Kidney glomerular epithelial cell (primary cell): ENCODE data around the gene CHIC2.
A peak's percentile ranks its signal among the peaks of the same experiment; 100 is the strongest.
"Not testable (repeated sequence)": the region's sequence is repeated elsewhere in the genome, so short reads cannot be mapped to it uniquely, and the experiment has no call there.

Experiments used
- DNase-seq: peaks from one replicate; lab custom pipeline; 2025; lab: John Stamatoyannopoulos, UW

Gene CHIC2

GRCh38 chr4:54061067-54061466 is 3.3 kb downstream of the CHIC2 start:
- no peak for DNase-seq

- DNase-seq, result no peak
These were observed 4.3 kb downstream of the CHIC2 start for GRCh38 chr4:54060116-54060515.

DNA sequence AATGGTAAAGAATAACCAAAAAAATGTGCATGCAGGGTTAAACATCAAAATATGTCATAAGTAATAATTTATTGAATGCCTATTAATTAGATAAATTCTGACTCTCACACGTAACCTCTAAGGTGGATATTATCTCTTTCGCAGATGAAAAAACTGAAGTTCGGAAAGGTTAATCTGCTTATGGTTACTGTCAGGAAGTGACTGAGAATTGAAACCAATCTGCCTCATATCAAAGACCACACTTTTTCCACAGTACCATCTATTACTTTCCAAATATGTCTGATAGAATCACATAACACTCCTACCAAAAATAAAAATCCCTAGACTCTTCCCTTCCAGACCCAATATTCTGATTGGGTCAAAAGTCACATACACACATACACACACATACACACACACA is 6.2 kb downstream of the CHIC2 start:
- DNase-seq, result no peak

GRCh38 chr4:54056360-54056759 is 8.0 kb downstream of the CHIC2 start:
- no peak for DNase-seq

- DNase-seq, result no peak
These were observed 8.9 kb downstream of the CHIC2 start for GRCh38 chr4:54055494-54055893.

DNA sequence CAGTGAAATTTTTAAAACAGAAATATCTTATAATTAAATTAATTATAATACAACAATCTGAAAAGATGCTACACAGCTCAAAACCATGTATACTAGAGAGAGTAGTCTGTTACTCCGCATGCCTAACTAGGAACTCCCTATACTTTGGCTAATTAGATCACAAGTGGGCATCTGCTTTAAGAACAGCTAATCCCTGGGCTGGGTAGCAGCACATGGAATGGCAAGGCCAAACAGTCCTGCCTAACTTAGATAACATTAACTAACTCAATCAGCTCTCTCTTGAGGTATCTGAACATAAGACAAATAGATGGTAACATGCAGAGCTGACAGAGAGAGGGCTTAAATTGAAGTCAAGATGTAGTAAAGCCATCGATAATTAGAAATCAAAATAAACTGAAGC is 9.9 kb downstream of the CHIC2 start:
- no peak for DNase-seq

- DNase-seq, result not testable (repeated sequence)
These were observed 11.1 kb downstream of the CHIC2 start for GRCh38 chr4:54053322-54053721.

- DNase-seq, result peak; percentile 72
These were observed 14.0 kb downstream of the CHIC2 start for GRCh38 chr4:54050214-54050904.

- DNase-seq, result not testable (repeated sequence)
These were observed 20.8 kb downstream of the CHIC2 start for GRCh38 chr4:54043630-54044029.

GRCh38 chr4:54041933-54042332 is 22.5 kb downstream of the CHIC2 start:
- no peak for DNase-seq

- DNase-seq, result no peak
These were observed 23.3 kb downstream of the CHIC2 start for GRCh38 chr4:54041100-54041499.

- DNase-seq, result no peak
These were observed 26.3 kb downstream of the CHIC2 start for GRCh38 chr4:54038056-54038455.

DNA sequence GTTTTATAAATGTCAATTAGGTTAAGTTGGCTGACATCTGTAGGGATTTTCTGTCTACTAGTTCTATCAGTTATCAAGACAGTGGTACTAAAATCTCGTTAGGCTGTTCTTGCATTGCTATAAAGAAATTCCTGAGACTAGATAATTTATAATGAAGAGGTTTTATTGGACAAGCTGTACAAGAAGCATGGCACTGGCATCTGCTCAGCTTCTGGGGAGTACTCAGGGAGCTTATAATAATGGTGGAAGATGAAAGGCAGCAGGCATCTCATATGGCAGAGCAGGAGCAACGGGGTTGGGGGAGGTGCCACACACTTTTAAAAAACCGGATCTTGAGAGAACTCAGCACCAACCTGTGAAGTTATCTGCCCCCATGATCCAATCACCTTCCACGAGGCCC is 28.2 kb downstream of the CHIC2 start:
- DNase-seq, result no peak

DNA sequence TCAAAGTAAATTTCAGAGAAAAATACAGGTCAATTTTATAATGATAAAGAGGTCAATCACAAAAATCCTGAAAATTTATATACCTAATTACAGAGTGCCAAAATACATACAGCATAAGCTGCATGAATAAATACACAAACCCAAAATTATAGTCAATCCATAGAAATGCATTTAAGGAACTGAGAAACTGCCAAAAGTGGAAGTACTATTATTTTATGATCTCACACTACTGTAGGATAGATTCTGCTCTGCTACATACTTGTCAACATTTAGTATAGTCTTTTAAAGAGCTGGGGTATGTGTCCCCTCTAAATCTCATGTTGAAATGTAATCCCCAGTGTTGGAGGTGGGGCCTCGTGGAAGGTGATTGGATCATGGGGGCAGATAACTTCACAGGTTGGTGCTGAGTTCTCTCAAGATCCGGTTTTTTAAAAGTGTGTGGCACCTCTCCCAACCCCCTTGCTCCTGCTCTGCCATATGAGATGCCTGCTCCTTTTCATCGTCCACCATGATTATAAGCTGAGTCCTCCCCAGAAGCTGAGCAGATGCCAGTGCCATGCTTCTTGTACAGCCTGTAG is 31.8 kb downstream of the CHIC2 start:
- DNase-seq, result no peak

GRCh38 chr4:54027311-54027710 is 37.1 kb downstream of the CHIC2 start:
- DNase-seq, result no peak

DNA sequence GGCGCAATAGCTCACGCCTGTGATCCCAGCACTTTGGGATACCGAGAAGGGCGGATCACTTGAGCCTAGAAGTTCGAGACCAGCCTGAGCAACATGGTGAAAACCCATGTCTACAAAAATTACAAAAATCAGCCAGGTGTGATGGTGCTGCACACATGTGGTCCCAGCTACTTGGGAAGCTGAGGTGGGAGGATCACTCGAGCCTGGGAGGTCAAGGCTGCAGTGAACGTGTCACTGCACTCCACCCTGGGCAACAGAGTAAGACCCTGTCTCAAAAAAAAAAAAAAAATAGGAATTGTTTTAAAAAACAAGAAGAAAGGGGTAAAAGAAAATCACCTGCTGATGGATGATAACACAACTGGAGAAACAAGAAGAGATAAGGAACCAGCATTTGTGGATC is 38.8 kb downstream of the CHIC2 start:
- no peak for DNase-seq

DNA sequence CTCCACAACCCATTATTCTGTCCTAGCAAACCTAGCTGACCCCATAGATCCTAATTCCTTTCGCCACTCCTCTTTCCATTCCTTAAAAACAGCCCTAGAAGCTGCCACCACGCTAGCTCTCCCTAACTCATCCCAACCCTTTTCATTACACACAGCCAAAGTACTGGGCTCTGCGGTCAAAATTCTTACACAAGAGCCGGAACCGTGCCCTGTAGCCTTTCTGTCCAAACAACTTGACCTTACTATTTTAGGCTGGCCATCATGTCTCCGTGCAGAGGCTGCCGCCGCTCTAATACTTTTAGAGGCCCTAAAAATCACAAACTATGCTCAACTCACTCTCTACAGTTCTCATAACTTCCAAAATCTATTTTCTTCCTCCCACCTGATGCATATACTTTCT is 41.4 kb downstream of the CHIC2 start:
- not testable (repeated sequence) for DNase-seq

GRCh38 chr4:54017974-54018373 is 46.4 kb downstream of the CHIC2 start:
- DNase-seq, result no peak

DNA sequence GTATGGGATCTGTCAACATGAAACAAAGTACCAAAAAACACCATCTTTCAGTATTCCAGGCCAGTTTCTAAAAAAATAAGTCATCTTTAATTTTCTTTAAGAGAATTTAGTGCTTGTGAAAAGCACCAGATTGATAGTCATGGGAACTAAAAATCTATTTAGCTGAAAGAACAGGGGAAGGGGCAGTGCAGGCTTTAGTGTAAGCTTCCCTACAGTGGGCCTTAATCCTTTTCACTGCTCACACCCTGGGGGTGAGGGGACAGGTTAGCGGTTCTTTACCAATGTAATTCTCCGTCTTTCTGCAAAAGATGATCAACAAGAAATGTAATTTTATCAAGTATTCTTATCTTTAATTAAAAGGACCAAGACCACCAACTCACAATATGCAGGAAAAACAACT is 47.1 kb downstream of the CHIC2 start:
- DNase-seq, result no peak

GRCh38 chr4:54016504-54016903 is 47.9 kb downstream of the CHIC2 start:
- DNase-seq, result no peak

DNA sequence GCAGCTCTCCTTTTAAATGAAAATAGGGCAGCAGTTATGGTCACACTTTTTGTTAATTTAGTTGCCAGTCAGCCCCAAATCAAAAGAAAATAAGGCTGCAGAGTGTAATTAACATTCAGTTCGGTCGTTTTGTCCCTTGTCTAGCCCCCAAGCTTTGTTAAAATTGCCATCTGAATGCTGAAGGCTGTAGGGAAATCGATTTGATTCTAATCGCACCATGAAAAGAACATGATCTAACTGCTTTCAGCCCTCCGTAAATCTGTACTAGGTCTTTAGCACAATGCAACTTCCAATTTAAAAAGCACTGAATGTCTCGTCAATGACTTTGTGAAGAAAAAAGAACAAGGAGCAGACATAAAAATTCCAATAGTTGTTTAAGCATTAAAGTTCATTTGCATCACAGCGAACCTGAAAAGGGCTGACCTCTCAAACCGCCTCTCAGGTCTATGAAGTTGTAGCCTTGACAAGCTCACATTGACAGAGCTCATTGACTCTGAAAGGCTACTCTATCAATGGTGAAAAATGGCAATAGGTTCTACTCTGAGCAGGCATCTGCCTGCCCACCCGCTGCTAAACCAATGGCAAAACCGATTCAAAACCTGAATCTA is 48.9 kb downstream of the CHIC2 start:
- no peak for DNase-seq

DNA sequence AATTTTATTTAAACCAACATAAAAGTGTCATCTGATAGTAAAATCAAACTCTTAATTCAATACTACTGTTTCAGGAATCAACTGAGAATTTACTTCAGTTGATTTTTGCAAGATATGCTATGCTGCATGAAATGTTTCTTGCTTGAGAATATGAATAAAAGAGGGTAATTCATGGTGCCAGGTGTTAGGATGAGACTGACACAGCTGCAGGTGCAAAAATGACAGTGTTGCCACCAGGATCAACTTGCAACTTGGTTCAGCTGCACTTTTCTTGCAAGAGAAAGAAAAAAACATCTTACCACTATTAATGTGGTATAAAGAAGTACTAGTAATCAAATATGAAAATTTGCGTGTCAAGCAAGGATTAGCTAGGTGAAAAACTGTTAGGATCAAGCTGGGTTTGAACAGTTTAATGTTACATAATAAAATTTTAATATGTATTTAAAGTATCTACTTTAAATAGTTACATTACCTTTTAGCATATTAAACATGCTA is 49.7 kb downstream of the CHIC2 start:
- no peak for DNase-seq

DNA sequence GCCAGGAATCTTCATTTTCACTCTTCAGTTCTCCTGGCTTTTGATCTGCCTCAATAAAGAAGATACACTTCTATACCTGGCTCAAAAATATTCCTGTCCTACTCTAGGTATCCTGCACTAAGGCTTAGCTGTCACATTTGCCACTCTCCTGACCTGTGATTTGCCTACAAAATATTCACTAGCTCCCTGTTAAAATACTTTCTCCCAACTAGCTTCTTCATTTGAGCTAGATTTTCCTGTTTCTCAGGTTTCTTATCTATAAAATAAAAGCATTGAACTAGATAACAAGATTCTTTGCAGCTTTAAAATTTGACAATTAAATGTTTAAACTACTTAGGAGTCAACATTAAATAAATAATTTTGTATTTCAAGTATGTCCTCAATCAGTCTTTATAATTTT is 53.2 kb downstream of the CHIC2 start:
- no peak for DNase-seq

DNA sequence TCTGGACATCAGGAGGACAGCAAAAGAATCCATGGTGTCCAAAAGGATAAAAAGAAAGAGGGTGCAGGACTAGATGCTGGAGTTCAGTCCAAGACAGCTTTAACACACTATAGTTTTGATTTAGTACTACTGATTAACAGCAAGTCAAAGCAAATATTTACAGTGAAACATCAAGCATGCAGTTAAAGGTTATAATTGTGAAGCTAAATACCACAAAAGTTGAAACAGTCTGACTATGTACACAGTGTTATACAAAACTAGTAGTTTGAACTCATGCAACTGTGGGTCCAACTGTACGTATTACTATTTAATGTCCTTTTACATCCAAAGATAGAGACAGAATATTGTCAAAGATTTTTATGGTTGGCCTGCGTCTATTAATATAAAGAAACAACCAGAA is 57.6 kb downstream of the CHIC2 start:
- no peak for DNase-seq
